ENCODE measurements around the gene DHX36.

DHX36 gene

GRCh38 chr3:154224366-154224765 lies 99.9 kb downstream of the DHX36 start:
- no peak for DNase-seq (ENCODE audit: low read depth in 4 of 4, low spot score in 1 of 4)

- DNase-seq (ENCODE audit: low read depth in 4 of 4, low spot score in 1 of 4) = no peak
These were observed 100.8 kb downstream of the DHX36 start for GRCh38 chr3:154223519-154223918.
